HCT116 (cell line): ENCODE data around the gene HIVEP1. TPM values are rescaled to one million over a fixed set of nuclear protein-coding genes. Genes with fewer than 3 reads are reported as not detected.

Experiments used
- ATAC-seq: fragments of 200-7000 bp; cut with Tn5 transposase; 2 replicates; pipeline ENCODE4 v1.9.1; 2020; ENCODE audit warnings: mild to moderate bottlenecking, moderate library complexity
- BruUV-seq: library from RNA; stranded (reverse); fragments of 400-500 nt; replicated peaks from 2 replicates; lab custom pipeline; 2021; lab: Mats Ljungman, UMichigan
- CTCF ChIA-PET: fragments of 300-600 bp; sonication (Branson Sonifier 250); formaldehyde crosslinking; loops from one replicate; lab custom pipeline; 2021; ENCODE audit warnings: antibody characterized with exemption; lab: Charles Lee
- POLR2A ChIA-PET: fragments of 300-600, 350-600 bp; sonication (Branson Sonifier 250); formaldehyde crosslinking; loops from one replicate; lab custom pipeline; 2021; ENCODE audit warnings: antibody characterized with exemption; lab: Charles Lee
- RAD21 ChIA-PET, 2 experiments: fragments of 300-600 bp; sonication (Branson Sonifier 250); formaldehyde crosslinking; loops; one replicate each; lab custom pipeline; 2023; ENCODE audit warnings: low total read pairs in 2 of 2; ENCODE audit not compliant: uncharacterized antibody in 2 of 2, unreplicated experiment in 2 of 2, low non-redundant PET in 1 of 2; lab: Charles Lee
- DNase-seq: peaks from one replicate; pipeline ENCODE4 v3.0.0-alpha.2; 2010; ENCODE audit warnings: low read depth, low spot score
- H2AFZ ChIP-seq: fragments of 200-600 bp; shearing (Covaris generic), sonication (generic); 2 replicates; pipeline ENCODE4 v1.6.1; 2017; ENCODE audit warnings: low read depth, mixed run types, mixed read lengths, antibody characterized with exemption, low read length; ENCODE audit not compliant: poor library complexity, severe bottlenecking
- H3K27ac ChIP-seq: 2 replicates; pipeline ENCODE4 v1.5.1; 2012; ENCODE audit warnings: low read depth, low read length
- H3K27me3 ChIP-seq: fragments of 200-600 bp; sonication (generic); 2 replicates; pipeline ENCODE4 v1.6.1; 2016; ENCODE audit warnings: mixed run types, low read length, mixed read lengths; ENCODE audit not compliant: insufficient read depth
- H3K36me3 ChIP-seq, 2 experiments: fragments of 200-500 bp in 1 of 2; fragments of 200-600 bp in 1 of 2; sonication (Bioruptor generic) in 1 of 2; sonication (generic) in 1 of 2; 2 replicates each; pipeline versions ENCODE4 v1.5.1 to v1.6.1; 2014 to 2016; ENCODE audit warnings: low read length in 2 of 2, inconsistent platforms in 1 of 2, mixed read lengths in 1 of 2, mixed run types in 1 of 2; ENCODE audit not compliant: insufficient read depth in 2 of 2, control insufficient read depth in 1 of 2
- H3K4me1 ChIP-seq, 2 experiments: fragments of 200-600 bp in 1 of 2; sonication (generic) in 1 of 2; 2 replicates each; pipeline versions ENCODE4 v1.5.1 to v1.6.1; 2012 to 2017; ENCODE audit warnings: low read length in 2 of 2, inconsistent platforms in 1 of 2, mild to moderate bottlenecking in 1 of 2, mixed read lengths in 1 of 2, mixed run types in 1 of 2, moderate library complexity in 1 of 2; ENCODE audit not compliant: insufficient read depth in 2 of 2, control insufficient read depth in 1 of 2
- H3K4me2 ChIP-seq: fragments of 200-600 bp; sonication (generic); 2 replicates; pipeline ENCODE4 v1.6.1; 2017; ENCODE audit warnings: mixed run types, low read length, mixed read lengths
- H3K4me3 ChIP-seq, 2 experiments: fragments of 200-600 bp in 1 of 2; sonication (generic) in 1 of 2; replicated peaks in 1 of 2; 2 replicates each; pipeline ENCODE4 v1.5.1; 2011 to 2016; ENCODE audit warnings: low read length in 2 of 2, control low read depth in 1 of 2, low read depth in 1 of 2, mild to moderate bottlenecking in 1 of 2, mixed read lengths in 1 of 2, mixed run types in 1 of 2
- H3K79me2 ChIP-seq: fragments of 200-600 bp; sonication (generic); 2 replicates; pipeline ENCODE4 v1.6.1; 2017; ENCODE audit warnings: mild to moderate bottlenecking, mixed run types, low read length, moderate library complexity, mixed read lengths; ENCODE audit not compliant: insufficient read depth
- H3K9ac ChIP-seq: fragments of 200-600 bp; sonication (generic); 2 replicates; pipeline ENCODE4 v1.6.1; 2016; ENCODE audit warnings: low read length, mixed read lengths
- H3K9me2 ChIP-seq: fragments of 200-600 bp; sonication (generic), shearing (Covaris generic); 2 replicates; pipeline ENCODE4 v1.6.1; 2017; ENCODE audit warnings: mixed run types, mild to moderate bottlenecking, moderate library complexity; ENCODE audit not compliant: insufficient read depth
- H3K9me3 ChIP-seq, 2 experiments: fragments of 200-500 bp in 1 of 2; fragments of 200-600 bp in 1 of 2; sonication (Bioruptor generic) in 1 of 2; sonication (generic) in 1 of 2; 2 replicates each; pipeline ENCODE4 v1.6.1; 2014 to 2017; ENCODE audit warnings: low read length in 2 of 2, mixed read lengths in 2 of 2, inconsistent platforms in 1 of 2, low read depth in 1 of 2, mild to moderate bottlenecking in 1 of 2, mixed run types in 1 of 2, moderate library complexity in 1 of 2; ENCODE audit not compliant: control insufficient read depth in 1 of 2, insufficient read depth in 1 of 2
- H4K20me1 ChIP-seq: fragments of 200-600 bp; sonication (generic), shearing (Covaris generic); 2 replicates; pipeline ENCODE4 v1.6.1; 2017; ENCODE audit warnings: mixed run types, mild to moderate bottlenecking, moderate library complexity; ENCODE audit not compliant: insufficient read depth
- CBX3 ChIP-seq: IDR thresholded peaks from 2 replicates; pipeline ENCODE4 v1.6.1; 2012; ENCODE audit warnings: low read depth
- CEBPB ChIP-seq: IDR thresholded peaks from 2 replicates; pipeline ENCODE4 v1.6.1; 2012; ENCODE audit warnings: low read depth
- EGR1 ChIP-seq: IDR thresholded peaks from 2 replicates; pipeline ENCODE4 v1.6.1; 2012; ENCODE audit warnings: low read depth
- ELF1 ChIP-seq: IDR thresholded peaks from 2 replicates; pipeline ENCODE4 v1.6.1; 2012; ENCODE audit warnings: low read depth, borderline replicate concordance
- EZH2 ChIP-seq: fragments of 200-600 bp; sonication (generic); IDR thresholded peaks from 2 replicates; pipeline ENCODE4 v1.6.1; 2017; ENCODE audit warnings: antibody characterized with exemption, mixed run types
- EZH2phosphoT487 ChIP-seq: fragments of 200-600 bp; IDR thresholded peaks from 2 replicates; pipeline ENCODE4 v1.6.1; 2018; ENCODE audit warnings: antibody characterized with exemption, borderline replicate concordance
- FOSL1 ChIP-seq: IDR thresholded peaks from 2 replicates; pipeline ENCODE4 v1.6.1; 2012; ENCODE audit warnings: low read depth
- POLR2AphosphoS5 ChIP-seq: IDR thresholded peaks from 2 replicates; pipeline ENCODE4 v1.6.1; 2011; ENCODE audit warnings: mild to moderate bottlenecking, low read depth, low read length, moderate library complexity
- SIN3A ChIP-seq: IDR thresholded peaks from 2 replicates; pipeline ENCODE4 v1.6.1; 2012; ENCODE audit warnings: low read depth
- SP1 ChIP-seq: IDR thresholded peaks from 2 replicates; pipeline ENCODE4 v1.6.1; 2012; ENCODE audit warnings: low read depth
- SRF ChIP-seq: IDR thresholded peaks from 2 replicates; pipeline ENCODE4 v1.6.1; 2012; ENCODE audit warnings: low read depth
- TCF7L2 ChIP-seq: IDR thresholded peaks from 2 replicates; pipeline ENCODE4 v1.7.0; 2011; ENCODE audit warnings: borderline replicate concordance, inconsistent platforms; ENCODE audit not compliant: insufficient read depth, insufficient read length; ENCODE audit errors: extremely low read depth
- YY1 ChIP-seq: IDR thresholded peaks from 2 replicates; pipeline ENCODE4 v1.6.1; 2011; ENCODE audit warnings: low read length, low read depth, moderate library complexity, mild to moderate bottlenecking; ENCODE audit not compliant: insufficient replicate concordance; ENCODE audit errors: extremely low read depth
- ZFX ChIP-seq: fragments of 450-650 bp; IDR thresholded peaks from 2 replicates; pipeline ENCODE4 v1.6.1; 2017
- ZNF274 ChIP-seq: fragments of 200-500 bp; sonication (Bioruptor generic); IDR thresholded peaks from 2 replicates; pipeline ENCODE4 v1.6.1; 2014; ENCODE audit warnings: mild to moderate bottlenecking, low read depth, low read length, inconsistent platforms
- intact Hi-C: fragments of 100-400 bp; cut with micrococcal nuclease; formaldehyde crosslinking; loops from 2 replicates; pipeline ENCODE4 v1.10.0; 2022
- total RNA-seq: library from RNA; stranded (reverse); gene quantifications from one replicate; pipeline ENCODE4 v1.2.1, GENCODE V29; 2021; ENCODE audit not compliant: unreplicated experiment
- TF ChIP-seq, protein P1 (sequence below): IDR thresholded peaks from 2 replicates; pipeline ENCODE4 v1.6.1; 2012; ENCODE audit warnings: low read depth
- TF ChIP-seq, protein P2 (sequence below): IDR thresholded peaks from 2 replicates; pipeline ENCODE4 v1.6.1; 2012
- TF ChIP-seq, protein P3 (sequence below): IDR thresholded peaks from 2 replicates; pipeline ENCODE4 v1.6.1; 2011; ENCODE audit warnings: mild to moderate bottlenecking, low read length, moderate library complexity; ENCODE audit not compliant: insufficient replicate concordance; ENCODE audit errors: extremely low read depth

The HIVEP1 gene
- total RNA-seq, 1 experiment from 2014 or later, result 11.2 TPM

DNA sequence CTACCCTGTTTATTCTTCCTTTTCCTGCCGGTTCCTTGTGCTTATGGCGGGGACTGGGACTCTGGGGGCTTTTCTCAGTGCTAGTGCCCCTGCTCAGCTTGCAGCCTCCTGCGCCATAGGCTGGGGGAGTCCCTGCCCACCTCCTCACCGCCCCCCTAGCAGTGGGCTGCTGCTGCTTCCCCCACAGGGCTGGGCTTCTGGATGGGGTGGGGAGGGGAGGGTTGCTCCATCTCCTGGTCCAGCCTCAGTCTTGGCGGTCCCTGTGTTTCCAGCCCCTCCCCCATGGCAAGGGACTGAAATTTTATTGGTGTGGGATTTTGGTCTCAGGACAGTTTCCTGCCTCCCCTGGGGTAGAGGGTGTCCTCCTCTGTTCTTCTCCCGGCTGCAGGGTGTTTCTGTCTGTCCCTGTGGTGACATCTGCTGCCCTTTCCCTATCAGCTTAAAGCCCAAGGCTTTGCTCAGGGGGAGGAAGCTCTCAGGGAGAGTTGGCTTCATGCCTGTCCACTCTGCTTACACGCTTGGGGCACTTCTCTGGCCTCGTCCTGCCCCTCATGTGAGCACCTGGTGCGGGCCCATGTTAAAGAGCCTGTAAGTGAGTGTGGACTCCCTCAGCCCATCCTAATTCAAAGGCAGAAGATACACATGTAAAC lies 100.6 kb downstream of the HIVEP1 start:
- no peak overlapping the region for H3K27ac ChIP-seq
- intact Hi-C loops, result no loop called here
- H2AFZ ChIP-seq, result no peak overlapping the region
- ATAC-seq, result no peak
- no peak for DNase-seq
- H3K4me3 ChIP-seq, result no peak overlapping the region
- no peaks in the 10 kb centered on the region for H4K20me1 ChIP-seq
- no peaks in the 10 kb centered on the region for H3K27me3 ChIP-seq
- H3K9ac ChIP-seq, result no peak overlapping the region
- no peaks in the 10 kb centered on the region for H3K79me2 ChIP-seq
- H3K4me1 ChIP-seq, result no peaks in the 10 kb centered on the region
- no peaks in the 10 kb centered on the region for H3K9me3 ChIP-seq
- POLR2A ChIA-PET, result no interaction called here
- no peaks in the 10 kb centered on the region for H3K36me3 ChIP-seq
- TF ChIP-seq, protein P1, sequence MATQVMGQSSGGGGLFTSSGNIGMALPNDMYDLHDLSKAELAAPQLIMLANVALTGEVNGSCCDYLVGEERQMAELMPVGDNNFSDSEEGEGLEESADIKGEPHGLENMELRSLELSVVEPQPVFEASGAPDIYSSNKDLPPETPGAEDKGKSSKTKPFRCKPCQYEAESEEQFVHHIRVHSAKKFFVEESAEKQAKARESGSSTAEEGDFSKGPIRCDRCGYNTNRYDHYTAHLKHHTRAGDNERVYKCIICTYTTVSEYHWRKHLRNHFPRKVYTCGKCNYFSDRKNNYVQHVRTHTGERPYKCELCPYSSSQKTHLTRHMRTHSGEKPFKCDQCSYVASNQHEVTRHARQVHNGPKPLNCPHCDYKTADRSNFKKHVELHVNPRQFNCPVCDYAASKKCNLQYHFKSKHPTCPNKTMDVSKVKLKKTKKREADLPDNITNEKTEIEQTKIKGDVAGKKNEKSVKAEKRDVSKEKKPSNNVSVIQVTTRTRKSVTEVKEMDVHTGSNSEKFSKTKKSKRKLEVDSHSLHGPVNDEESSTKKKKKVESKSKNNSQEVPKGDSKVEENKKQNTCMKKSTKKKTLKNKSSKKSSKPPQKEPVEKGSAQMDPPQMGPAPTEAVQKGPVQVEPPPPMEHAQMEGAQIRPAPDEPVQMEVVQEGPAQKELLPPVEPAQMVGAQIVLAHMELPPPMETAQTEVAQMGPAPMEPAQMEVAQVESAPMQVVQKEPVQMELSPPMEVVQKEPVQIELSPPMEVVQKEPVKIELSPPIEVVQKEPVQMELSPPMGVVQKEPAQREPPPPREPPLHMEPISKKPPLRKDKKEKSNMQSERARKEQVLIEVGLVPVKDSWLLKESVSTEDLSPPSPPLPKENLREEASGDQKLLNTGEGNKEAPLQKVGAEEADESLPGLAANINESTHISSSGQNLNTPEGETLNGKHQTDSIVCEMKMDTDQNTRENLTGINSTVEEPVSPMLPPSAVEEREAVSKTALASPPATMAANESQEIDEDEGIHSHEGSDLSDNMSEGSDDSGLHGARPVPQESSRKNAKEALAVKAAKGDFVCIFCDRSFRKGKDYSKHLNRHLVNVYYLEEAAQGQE, result no peak
- TF ChIP-seq CBX3, result no peak
- no peak for TF ChIP-seq TCF7L2
- no peak for TF ChIP-seq FOSL1
- TF ChIP-seq YY1, result no peak
- TF ChIP-seq SP1, result no peak
- no peak for TF ChIP-seq EGR1
- TF ChIP-seq POLR2AphosphoS5, result no peak
- no peak for TF ChIP-seq SRF
- TF ChIP-seq SIN3A, result no peak
- no peak for TF ChIP-seq EZH2
- TF ChIP-seq, protein P2, sequence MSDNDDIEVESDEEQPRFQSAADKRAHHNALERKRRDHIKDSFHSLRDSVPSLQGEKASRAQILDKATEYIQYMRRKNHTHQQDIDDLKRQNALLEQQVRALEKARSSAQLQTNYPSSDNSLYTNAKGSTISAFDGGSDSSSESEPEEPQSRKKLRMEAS, result no peak
- TF ChIP-seq ELF1, result no peak
- no peak for TF ChIP-seq CEBPB
- no peak for TF ChIP-seq ZFX
- no peak for TF ChIP-seq ZNF274
- TF ChIP-seq EZH2phosphoT487, result no peak
- TF ChIP-seq, protein P3, sequence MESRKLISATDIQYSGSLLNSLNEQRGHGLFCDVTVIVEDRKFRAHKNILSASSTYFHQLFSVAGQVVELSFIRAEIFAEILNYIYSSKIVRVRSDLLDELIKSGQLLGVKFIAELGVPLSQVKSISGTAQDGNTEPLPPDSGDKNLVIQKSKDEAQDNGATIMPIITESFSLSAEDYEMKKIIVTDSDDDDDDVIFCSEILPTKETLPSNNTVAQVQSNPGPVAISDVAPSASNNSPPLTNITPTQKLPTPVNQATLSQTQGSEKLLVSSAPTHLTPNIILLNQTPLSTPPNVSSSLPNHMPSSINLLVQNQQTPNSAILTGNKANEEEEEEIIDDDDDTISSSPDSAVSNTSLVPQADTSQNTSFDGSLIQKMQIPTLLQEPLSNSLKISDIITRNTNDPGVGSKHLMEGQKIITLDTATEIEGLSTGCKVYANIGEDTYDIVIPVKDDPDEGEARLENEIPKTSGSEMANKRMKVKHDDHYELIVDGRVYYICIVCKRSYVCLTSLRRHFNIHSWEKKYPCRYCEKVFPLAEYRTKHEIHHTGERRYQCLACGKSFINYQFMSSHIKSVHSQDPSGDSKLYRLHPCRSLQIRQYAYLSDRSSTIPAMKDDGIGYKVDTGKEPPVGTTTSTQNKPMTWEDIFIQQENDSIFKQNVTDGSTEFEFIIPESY, result no peak
- RAD21 ChIA-PET, result no interaction called here
- H3K4me2 ChIP-seq, result no peak overlapping the region
- H3K9me2 ChIP-seq, result no peaks in the 10 kb centered on the region
- no TSS peak for BruUV-seq
- CTCF ChIA-PET, result no interaction called here
